GM19438 (cell line): ENCODE measurements around the gene ZCCHC24.
"Not testable (repeated sequence)": the region's sequence is repeated elsewhere in the genome, so short reads cannot be mapped to it uniquely, and the experiment has no call there.

ENCODE experiments used
- ATAC-seq: cut with Tn5 transposase; IDR thresholded peaks from one replicate; pipeline ENCODE4 v1.9.1; 2021; ENCODE audit warnings: low read depth; ENCODE audit not compliant: unreplicated experiment

The ZCCHC24 gene

DNA sequence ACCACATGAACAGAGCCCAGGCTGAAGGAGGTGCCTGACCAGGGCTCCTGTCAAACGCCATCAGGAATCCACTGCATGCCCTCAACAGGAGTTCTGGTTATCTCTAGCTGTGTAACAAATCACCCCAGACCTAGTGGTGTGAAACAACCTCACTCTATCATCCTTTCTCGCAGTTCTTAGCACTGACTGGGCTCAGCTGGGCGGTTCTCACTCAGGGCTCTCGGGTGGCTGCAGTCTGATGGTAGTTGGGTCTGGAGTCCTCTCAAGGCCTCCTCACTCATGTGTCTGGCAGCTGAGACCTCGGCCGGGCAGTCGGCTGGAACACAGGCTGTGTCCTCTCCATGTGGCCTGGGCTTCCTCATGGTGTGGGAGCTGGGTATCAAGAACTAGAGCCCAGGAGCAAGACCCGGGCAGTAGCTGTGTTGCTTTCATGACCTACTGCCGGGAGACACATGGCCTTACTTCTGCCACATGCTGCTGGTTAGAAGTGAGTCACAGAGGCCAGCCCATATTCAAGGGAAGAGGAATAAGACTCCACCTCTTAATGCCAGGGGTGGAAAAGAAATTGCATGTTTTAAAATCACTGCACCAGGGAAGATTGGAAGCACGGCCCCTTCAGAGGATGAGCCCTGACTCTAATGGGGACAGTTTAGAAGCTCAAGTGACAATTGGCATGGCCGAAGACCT is 107.5 kb downstream of the ZCCHC24 start:
- ATAC-seq, result not testable (repeated sequence)

DNA sequence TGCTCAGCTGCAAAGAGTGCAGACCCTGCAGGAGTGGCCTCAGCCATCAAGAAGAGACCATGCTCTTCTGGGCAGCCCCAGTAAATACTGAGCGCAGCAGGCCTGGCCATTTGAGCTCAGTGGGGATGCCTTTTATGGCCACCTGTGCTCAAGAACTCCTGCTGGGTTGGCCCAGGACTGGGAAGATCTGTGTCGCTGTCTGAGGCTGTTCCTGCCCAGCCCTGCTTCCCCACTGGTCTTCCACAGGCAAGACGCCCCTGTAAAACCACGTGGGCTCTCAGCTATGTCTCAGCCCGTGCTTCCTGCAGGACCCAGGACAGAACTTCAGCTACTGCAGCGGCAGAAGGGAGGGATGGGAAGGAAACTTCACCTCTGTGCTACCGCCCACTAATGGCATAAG is 108.7 kb downstream of the ZCCHC24 start:
- no peak for ATAC-seq

DNA sequence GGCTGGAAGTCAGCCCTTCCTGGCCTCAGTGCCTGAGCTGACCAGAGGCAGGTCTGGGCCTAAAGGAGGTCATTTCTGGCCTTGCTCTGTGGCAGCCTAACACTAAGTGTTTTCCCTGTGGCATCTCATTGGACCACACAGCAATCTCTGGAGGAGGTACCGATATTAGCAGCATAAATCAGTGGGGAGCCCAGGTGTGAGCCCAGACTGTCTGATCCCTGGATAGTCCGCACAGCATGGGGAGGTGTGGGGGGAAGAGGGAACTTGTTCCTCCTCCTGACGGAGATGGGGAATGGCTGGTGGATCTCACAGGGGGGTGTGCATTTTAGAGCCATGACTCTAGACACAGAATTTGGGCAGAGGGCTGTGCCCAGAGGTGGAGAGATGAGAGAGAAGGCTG is 109.1 kb downstream of the ZCCHC24 start:
- no peak for ATAC-seq

DNA sequence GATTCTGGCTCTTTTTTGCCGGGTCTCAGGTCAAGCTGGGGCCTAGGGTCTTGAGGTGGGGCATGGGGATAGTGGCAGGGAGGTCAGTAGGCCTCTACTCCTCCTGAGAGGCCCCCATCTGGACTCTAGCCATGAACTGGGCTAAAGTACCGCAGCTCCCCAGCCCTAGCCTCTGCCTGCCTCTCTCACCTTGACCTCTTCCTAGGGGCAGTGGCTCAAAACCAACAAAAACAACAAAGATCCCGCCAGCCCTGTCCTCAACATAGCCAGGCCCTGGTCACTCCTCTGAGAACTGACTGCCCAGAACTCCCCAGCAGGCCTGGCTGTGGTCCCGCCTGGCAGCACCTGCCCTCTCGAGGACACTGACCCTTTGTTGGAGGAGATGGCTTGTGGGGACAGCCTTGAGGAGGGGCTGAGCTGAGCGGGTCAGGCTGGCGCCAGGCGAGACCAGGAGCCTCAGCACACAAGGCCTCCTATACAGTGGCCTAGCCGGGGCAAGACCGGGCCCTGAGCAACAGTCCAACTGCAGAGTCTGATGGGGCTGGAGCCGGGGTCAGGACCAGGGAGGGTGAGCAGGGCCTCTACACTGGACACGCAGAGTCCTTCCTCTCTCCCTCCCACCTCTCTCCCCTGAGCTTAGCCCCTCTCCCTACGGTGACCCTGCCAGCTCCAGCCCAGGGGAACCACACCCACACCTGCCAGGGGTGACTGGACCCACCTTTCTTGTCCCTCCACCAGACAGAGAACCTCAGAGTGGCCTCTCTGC is 109.8 kb downstream of the ZCCHC24 start:
- ATAC-seq, result no peak

DNA sequence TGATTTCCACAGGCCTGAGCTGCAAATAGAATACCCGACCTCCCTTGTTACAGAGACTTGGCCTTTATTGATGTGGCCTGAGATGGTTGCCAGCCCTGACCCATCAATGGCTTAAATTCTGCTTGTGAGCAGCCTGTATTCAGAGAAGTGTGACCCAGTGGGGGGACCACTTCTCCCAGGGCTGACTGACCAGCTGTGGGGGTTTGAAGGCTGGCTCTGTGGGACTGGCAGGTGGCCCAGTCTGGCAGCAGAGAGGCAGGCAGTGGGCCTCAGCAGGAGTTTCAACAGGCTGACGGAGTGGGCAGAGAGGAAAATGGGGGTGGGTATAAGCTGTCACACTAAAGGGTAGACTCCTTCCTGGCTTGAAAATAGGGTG is 110.3 kb downstream of the ZCCHC24 start:
- ATAC-seq, result no peak

DNA sequence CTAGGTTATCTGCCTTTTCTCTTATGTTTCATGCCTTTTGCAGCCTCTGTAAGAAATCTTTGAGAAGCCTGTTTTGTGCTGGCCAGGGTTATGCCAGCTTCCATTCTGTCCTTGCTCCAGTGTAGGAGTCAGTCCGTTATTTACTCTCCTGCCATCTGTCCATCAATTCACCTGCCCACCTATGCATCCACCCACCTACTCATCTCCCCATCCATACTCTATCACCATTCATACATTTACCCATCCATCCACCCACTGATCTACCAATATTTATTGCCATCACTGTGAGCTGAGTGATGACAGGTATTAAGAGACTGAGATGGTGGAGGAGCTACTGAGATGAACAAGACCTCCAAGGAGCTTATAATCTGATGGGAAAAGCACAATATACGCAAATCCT is 110.9 kb downstream of the ZCCHC24 start:
- ATAC-seq, result no peak

DNA sequence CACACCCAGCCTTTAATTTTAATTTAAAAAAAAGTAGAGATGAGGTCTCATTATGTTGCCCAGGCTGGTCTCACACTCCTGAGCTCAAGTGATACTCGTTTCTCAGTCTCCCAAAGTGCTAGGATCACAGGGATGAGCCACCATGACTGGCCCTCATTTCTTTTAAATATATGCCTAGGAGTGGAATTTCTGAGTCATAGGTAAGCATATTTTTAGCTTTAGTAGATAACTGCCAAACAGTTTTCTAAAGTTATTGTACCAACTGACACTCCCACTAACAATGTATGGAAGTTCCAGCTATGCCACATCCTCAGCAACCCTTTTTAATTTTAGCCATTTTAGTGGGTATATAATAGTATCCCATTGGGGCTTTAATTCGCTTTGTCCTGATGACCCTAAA is 111.9 kb downstream of the ZCCHC24 start:
- no peak for ATAC-seq

DNA sequence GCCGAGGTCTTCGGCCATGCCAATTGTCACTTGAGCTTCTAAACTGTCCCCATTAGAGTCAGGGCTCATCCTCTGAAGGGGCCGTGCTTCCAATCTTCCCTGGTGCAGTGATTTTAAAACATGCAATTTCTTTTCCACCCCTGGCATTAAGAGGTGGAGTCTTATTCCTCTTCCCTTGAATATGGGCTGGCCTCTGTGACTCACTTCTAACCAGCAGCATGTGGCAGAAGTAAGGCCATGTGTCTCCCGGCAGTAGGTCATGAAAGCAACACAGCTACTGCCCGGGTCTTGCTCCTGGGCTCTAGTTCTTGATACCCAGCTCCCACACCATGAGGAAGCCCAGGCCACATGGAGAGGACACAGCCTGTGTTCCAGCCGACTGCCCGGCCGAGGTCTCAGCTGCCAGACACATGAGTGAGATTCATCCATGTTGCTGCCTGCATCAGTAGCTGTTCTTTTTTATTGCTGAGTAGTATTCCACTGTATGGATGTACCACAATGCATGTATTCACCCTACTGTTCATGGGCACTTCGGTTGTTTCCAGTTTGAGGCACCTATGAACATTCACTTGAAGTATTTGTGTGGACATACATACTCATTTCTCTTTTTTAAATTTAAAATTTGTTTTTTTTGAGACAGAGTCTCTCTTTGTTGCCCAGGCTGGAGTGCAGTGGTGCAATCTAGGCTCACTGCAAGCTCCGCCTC is 112.7 kb downstream of the ZCCHC24 start:
- not testable (repeated sequence) for ATAC-seq
